Sigmoid colon (tissue), 4 donors: ENCODE results near the gene FCHO2.

Experiments used
- EP300 ChIP-seq, 4 donors: sonication (generic); formaldehyde crosslinking; IDR thresholded peaks; one replicate each; pipeline ENCODE4 v1.6.1; 2017; ENCODE audit warnings: antibody characterized with exemption in 4 of 4
- TF ChIP-seq, protein P1 (sequence below), 4 experiments: fragments of 450-650 bp in 3 of 4; fragments of 200-600 bp in 1 of 4; IDR thresholded peaks; one replicate each; pipeline ENCODE4 v1.5.1; 2016 to 2019; ENCODE audit warnings: antibody characterized with exemption in 4 of 4, mild to moderate bottlenecking in 3 of 4, moderate library complexity in 2 of 4

DNA sequence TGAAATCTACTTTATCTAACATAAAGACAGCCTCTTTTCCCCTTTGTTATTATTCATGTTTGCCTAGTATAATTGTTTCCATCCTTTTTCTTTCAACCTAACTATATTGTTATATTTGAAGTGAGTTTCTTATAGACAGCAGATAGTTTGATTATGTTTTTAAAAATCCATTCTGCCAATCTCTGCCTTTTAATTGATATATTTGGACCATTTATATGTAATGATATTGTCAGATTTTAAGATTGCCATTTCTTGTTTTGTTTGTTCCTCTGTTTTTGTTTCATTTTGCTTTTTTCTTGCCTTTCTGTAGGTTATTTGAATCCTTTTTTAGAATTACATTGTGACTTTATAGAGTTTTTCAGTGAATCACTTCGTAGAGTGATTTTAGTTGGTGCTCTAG lies 89.8 kb downstream of the FCHO2 start:
- TF ChIP-seq, protein P1, sequence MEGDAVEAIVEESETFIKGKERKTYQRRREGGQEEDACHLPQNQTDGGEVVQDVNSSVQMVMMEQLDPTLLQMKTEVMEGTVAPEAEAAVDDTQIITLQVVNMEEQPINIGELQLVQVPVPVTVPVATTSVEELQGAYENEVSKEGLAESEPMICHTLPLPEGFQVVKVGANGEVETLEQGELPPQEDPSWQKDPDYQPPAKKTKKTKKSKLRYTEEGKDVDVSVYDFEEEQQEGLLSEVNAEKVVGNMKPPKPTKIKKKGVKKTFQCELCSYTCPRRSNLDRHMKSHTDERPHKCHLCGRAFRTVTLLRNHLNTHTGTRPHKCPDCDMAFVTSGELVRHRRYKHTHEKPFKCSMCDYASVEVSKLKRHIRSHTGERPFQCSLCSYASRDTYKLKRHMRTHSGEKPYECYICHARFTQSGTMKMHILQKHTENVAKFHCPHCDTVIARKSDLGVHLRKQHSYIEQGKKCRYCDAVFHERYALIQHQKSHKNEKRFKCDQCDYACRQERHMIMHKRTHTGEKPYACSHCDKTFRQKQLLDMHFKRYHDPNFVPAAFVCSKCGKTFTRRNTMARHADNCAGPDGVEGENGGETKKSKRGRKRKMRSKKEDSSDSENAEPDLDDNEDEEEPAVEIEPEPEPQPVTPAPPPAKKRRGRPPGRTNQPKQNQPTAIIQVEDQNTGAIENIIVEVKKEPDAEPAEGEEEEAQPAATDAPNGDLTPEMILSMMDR (IDR thresholded peaks at IDR 0.05), result no peak
- TF ChIP-seq EP300 (IDR thresholded peaks at IDR 0.05), result no peak
